ENCODE data around the gene MVB12B.

DNA sequence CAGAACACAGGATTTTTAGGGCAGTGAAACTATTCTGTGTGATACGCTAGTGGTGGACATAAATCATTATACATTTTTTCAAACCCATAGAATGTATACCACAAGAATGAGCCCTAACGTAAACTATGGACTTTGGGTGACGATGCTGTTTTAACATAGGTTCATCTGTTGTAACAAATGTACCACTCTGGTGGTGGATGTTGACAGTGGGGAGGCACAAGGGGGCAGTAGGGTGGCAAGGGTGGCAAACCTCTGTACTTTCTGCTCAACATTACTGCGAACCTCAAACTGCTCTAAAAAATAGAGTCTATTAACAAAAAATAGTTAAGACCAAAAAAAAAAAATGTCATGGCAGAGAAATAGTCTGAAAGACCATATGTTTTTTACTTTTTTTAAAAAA lies 9.1 kb upstream of the MVB12B start:
- no peak for TF ChIP-seq TAF1 (IDR thresholded peaks at IDR 0.05; ENCODE audit: borderline replicate concordance, insufficient read depth, low read length)
- TF ChIP-seq, protein P1, sequence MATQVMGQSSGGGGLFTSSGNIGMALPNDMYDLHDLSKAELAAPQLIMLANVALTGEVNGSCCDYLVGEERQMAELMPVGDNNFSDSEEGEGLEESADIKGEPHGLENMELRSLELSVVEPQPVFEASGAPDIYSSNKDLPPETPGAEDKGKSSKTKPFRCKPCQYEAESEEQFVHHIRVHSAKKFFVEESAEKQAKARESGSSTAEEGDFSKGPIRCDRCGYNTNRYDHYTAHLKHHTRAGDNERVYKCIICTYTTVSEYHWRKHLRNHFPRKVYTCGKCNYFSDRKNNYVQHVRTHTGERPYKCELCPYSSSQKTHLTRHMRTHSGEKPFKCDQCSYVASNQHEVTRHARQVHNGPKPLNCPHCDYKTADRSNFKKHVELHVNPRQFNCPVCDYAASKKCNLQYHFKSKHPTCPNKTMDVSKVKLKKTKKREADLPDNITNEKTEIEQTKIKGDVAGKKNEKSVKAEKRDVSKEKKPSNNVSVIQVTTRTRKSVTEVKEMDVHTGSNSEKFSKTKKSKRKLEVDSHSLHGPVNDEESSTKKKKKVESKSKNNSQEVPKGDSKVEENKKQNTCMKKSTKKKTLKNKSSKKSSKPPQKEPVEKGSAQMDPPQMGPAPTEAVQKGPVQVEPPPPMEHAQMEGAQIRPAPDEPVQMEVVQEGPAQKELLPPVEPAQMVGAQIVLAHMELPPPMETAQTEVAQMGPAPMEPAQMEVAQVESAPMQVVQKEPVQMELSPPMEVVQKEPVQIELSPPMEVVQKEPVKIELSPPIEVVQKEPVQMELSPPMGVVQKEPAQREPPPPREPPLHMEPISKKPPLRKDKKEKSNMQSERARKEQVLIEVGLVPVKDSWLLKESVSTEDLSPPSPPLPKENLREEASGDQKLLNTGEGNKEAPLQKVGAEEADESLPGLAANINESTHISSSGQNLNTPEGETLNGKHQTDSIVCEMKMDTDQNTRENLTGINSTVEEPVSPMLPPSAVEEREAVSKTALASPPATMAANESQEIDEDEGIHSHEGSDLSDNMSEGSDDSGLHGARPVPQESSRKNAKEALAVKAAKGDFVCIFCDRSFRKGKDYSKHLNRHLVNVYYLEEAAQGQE (IDR thresholded peaks at IDR 0.05; ENCODE audit: insufficient read depth in 1 of 2, low read depth in 2 of 2, low read length in 2 of 2) = no peak
- TF ChIP-seq POLR2AphosphoS5 (IDR thresholded peaks at IDR 0.05; ENCODE audit: low read depth, low read length) = no peak

All from PFSK-1 (cell line).